Choroid plexus epithelial cell (primary cell): ENCODE measurements around the gene CBX2.

Experiments
- DNase-seq: peaks from one replicate; pipeline ENCODE4 v3.0.0-alpha.2; 2010; ENCODE audit warnings: low read depth
- H3K4me3 ChIP-seq: 2 replicates; pipeline ENCODE4 v1.5.1; 2011; ENCODE audit warnings: low read depth, mild to moderate bottlenecking, control low read depth, low read length, moderate library complexity
- TF ChIP-seq, protein P1 (sequence below): conservative IDR thresholded peaks from 2 replicates; pipeline ENCODE4 v1.5.1; 2011; ENCODE audit warnings: low read depth, mild to moderate bottlenecking, control low read depth, inconsistent platforms, low read length, moderate library complexity

CBX2 gene

DNA sequence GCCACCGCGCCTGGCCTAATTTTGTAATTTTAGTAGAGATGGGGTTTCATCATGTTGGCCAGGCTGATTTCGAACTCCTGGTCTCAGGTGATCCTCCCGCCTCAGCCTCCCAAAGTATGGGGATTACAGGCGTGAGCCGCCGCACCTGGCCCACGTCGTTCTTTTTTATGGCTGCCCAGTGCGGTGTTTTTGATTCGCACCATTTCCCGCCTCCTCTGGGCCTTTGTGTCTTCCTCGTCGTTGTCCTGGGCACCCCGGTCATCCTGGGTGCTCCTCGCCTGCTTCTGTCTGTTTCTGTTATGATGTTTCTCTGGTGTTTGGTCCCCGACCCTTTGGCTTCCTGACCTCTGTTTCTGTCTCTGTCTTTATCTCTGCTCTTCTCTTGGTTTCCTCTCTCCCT is 46.3 kb downstream of the CBX2 start:
- TF ChIP-seq, protein P1, sequence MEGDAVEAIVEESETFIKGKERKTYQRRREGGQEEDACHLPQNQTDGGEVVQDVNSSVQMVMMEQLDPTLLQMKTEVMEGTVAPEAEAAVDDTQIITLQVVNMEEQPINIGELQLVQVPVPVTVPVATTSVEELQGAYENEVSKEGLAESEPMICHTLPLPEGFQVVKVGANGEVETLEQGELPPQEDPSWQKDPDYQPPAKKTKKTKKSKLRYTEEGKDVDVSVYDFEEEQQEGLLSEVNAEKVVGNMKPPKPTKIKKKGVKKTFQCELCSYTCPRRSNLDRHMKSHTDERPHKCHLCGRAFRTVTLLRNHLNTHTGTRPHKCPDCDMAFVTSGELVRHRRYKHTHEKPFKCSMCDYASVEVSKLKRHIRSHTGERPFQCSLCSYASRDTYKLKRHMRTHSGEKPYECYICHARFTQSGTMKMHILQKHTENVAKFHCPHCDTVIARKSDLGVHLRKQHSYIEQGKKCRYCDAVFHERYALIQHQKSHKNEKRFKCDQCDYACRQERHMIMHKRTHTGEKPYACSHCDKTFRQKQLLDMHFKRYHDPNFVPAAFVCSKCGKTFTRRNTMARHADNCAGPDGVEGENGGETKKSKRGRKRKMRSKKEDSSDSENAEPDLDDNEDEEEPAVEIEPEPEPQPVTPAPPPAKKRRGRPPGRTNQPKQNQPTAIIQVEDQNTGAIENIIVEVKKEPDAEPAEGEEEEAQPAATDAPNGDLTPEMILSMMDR, result no peak
- DNase-seq, result no peak
- no peak overlapping the region for H3K4me3 ChIP-seq

DNA sequence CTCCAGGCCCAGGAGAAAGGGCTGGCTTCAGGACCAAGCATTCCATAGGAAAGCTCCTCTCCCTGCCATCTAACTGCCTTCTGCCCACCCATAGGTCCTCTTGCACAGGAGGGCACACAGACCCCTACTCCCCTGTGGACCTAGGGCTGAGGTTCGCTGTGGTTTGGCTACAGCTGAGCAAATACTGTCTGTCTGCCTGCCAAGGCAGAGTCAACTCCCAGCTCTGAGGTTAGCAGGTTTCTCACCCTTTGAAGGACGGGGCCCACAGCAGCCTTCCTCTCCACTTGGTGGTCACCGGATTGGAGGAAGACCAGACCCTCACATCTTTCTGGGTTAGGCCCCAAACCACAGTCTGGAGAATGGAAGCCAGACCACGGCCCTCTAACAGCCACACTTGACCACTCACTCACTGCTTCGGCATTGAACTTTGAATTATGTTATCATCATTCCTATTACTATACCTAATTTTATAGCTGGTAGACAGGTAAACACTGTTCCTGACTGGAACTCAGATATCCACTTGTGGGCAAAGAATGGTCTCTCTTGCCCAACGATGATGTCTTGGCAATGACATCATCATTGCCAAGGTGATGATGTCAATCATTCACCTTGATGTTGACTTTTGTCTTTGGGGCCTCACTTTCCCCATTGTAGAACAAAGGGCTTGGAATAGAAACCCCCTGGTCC is 47.1 kb downstream of the CBX2 start:
- no peak for DNase-seq
- TF ChIP-seq, protein P1, result no peak
- no peak overlapping the region for H3K4me3 ChIP-seq

DNA sequence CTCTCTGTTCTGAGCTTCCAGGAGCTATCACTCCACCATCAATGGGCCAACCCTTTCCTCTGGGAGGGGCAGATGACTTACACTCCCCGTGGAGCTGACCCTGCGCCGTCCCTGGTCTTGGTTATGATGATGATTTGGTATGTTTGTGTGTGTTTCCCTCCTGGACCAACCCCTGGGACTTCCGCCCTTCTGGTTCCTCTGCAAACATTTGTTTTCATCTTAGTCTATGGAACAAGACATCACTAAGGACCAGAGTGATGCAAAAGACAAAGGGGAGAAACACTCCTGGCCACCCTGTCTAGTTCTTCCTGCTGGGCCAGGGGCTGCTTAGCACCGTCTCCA is 47.6 kb downstream of the CBX2 start:
- no peak for DNase-seq
- TF ChIP-seq, protein P1, result no peak
- H3K4me3 ChIP-seq, result no peak overlapping the region

DNA sequence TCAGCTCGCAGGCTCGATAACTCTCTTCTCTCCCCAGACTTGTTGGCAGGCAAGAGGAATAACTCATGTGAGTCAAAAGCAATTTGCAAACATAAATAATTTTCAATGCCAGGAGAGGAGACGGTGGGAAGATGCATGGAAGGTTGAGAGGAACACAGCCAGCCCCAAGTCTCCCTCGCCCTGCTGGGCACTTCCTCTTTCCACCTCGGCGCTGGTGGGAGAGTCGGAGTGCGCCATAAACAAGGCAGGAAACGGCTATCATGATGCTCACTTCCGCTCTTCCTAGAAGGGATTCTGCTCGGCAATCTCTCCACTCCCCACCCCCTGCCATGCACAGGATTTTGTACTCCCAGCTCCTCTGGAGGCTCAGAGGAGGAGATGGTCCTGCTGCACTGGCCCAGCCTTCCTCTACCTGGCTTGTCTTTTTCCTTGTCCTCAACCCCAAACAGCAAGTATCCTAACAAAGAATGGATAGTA is 48.3 kb downstream of the CBX2 start:
- no peak overlapping the region for H3K4me3 ChIP-seq
- TF ChIP-seq, protein P1, result no peak
- DNase-seq, result no peak

DNA sequence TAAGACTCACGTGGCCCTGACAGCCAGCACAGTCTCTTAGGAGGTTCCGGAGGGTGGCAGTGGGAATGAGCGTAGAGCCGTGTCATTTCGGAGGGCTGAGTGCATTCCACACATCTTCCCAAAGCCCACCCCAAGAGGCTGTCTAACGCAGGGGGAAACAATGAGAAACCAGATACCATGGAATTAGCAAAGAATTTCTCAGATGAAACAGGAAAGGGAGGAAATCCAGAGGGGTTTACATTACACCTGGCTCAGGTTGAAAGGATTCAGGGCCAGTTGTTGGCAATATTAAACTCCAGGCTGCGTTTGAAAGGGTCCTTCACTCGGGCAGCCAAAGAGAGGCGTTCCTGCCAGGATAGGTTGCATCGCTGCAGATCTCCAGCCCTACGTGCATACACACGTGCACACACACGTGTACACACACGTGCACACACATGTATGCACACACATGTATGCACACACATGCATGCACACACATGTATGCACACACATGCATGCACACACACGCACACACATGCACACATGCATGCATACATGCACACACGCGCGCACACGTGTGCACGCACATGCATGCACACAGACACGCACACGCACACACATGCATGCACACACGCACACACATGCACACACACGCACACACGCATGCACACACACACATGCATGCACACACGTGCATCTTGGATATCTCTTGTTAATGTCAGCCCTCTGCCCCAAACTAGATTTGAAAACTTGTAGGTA is 49.1 kb downstream of the CBX2 start:
- DNase-seq, result no peak
- TF ChIP-seq, protein P1, result no peak
- H3K4me3 ChIP-seq, result no peak overlapping the region

- TF ChIP-seq, protein P1, result no peak
- no peak overlapping the region for H3K4me3 ChIP-seq
- no peak for DNase-seq
These were observed 51.1 kb downstream of the CBX2 start for GRCh38 chr17:79829004-79829403.

GRCh38 chr17:79829457-79829856 is 51.5 kb downstream of the CBX2 start:
- no peak for DNase-seq
- TF ChIP-seq, protein P1, result no peak
- H3K4me3 ChIP-seq, result no peak overlapping the region
